ENCODE results near the gene PRKN.

DNA sequence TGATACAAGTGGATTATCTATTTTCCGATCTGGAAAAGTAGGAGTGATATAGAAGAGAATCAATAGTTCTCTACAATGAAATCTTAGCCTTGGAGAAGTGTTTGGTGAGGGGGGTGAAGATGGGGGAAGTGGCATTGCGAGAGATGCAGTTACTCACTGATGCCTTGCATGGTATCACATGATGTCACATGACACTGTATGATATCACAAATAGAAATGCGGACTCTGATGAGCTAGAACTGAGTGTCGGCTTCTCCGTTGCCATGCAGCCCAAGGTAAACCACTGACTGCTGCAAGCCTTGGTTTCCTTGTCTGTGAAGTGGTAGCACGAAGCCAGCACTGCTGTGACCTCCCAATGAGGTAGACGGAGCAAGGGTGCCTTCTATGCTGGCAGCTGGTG lies 1050.4 kb downstream of the PRKN start:
- TF ChIP-seq EZH2 (IDR thresholded peaks at IDR 0.05; ENCODE audit: borderline replicate concordance, low read depth, low read length, severe bottlenecking), result no peak
- no peak for TF ChIP-seq CTCF (IDR thresholded peaks at IDR 0.05; ENCODE audit: extremely low read depth in 1 of 2, insufficient read depth in 1 of 2, low read depth in 1 of 2, low read length in 2 of 2)
- TF ChIP-seq POLR2A (IDR thresholded peaks at IDR 0.05; ENCODE audit: low read depth, low read length), result no peak
- TF ChIP-seq POLR2AphosphoS5 (IDR thresholded peaks at IDR 0.05; ENCODE audit: insufficient read depth, low read depth, low read length), result no peak
- TF ChIP-seq, protein P1, sequence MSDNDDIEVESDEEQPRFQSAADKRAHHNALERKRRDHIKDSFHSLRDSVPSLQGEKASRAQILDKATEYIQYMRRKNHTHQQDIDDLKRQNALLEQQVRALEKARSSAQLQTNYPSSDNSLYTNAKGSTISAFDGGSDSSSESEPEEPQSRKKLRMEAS (IDR thresholded peaks at IDR 0.05; ENCODE audit: insufficient read depth, insufficient read length), result no peak
- no peak for TF ChIP-seq GATA2 (IDR thresholded peaks at IDR 0.05; ENCODE audit: insufficient read depth, insufficient read length, low read depth, low read length)

All from endothelial cell of umbilical vein (primary cell).